GM23338 (cell line): Measurements from ENCODE around the gene CHMP4A. TPM values are rescaled to one million over a fixed set of nuclear protein-coding genes. Genes with fewer than 3 reads are reported as not detected.

Source experiments
- ATAC-seq: fragments of 200-7000 bp; cut with Tn5 transposase; 3 replicates; pipeline ENCODE4 v1.9.1; 2020
- DNase-seq: peaks from one replicate; pipeline ENCODE4 v3.0.0-alpha.2; 2015; ENCODE audit warnings: low spot score
- H2AFZ ChIP-seq: fragments of 200-600 bp; sonication (generic); 2 replicates; pipeline ENCODE4 v1.8.0; 2016; ENCODE audit warnings: antibody characterized with exemption, mild to moderate bottlenecking, moderate library complexity
- H3F3A ChIP-seq: fragments of 200-600 bp; sonication (generic); replicated peaks from 2 replicates; pipeline ENCODE4 v1.8.0; 2017; ENCODE audit warnings: antibody characterized with exemption, mixed run types, low read depth
- H3K27ac ChIP-seq: fragments of 200-600 bp; sonication (generic); 2 replicates; pipeline ENCODE4 v1.6.1; 2016; ENCODE audit warnings: low read depth
- H3K27me3 ChIP-seq: fragments of 200-600 bp; sonication (generic); 2 replicates; pipeline ENCODE4 v1.8.0; 2016; ENCODE audit warnings: mild to moderate bottlenecking, mixed run types, moderate library complexity; ENCODE audit not compliant: insufficient read depth
- H3K36me3 ChIP-seq: fragments of 200-600 bp; sonication (generic); 2 replicates; pipeline ENCODE4 v1.8.0; 2016; ENCODE audit warnings: mild to moderate bottlenecking; ENCODE audit not compliant: insufficient read depth
- H3K4me1 ChIP-seq: fragments of 200-600 bp; sonication (generic); 2 replicates; pipeline ENCODE4 v1.8.0; 2016; ENCODE audit warnings: mild to moderate bottlenecking, moderate library complexity; ENCODE audit not compliant: insufficient read depth
- H3K4me2 ChIP-seq: fragments of 200-600 bp; sonication (generic); 2 replicates; pipeline ENCODE4 v1.7.1; 2017; ENCODE audit warnings: mixed run types
- H3K4me3 ChIP-seq: fragments of 200-600 bp; sonication (generic); 2 replicates; pipeline ENCODE4 v1.6.1; 2016; ENCODE audit warnings: mixed run types
- H3K79me2 ChIP-seq: fragments of 200-600 bp; sonication (generic); replicated peaks from 2 replicates; pipeline ENCODE4 v1.8.0; 2017; ENCODE audit warnings: mild to moderate bottlenecking; ENCODE audit not compliant: insufficient read depth
- H3K9me2 ChIP-seq: fragments of 200-600 bp; sonication (generic); 2 replicates; pipeline ENCODE4 v1.8.0; 2017; ENCODE audit not compliant: insufficient read depth
- H4K20me1 ChIP-seq: fragments of 200-600 bp; sonication (generic); replicated peaks from 2 replicates; pipeline ENCODE4 v1.8.0; 2017; ENCODE audit warnings: mild to moderate bottlenecking; ENCODE audit not compliant: insufficient read depth
- H3K27ac Mint-ChIP-seq: 2 replicates; pipeline ENCODE4 v1.8.0; 2020; ENCODE audit warnings: inconsistent platforms, mild to moderate bottlenecking, moderate library complexity, mixed read lengths
- H3K27me3 Mint-ChIP-seq: 3 replicates; pipeline ENCODE4 v1.8.0; 2022; ENCODE audit warnings: low read depth, mild to moderate bottlenecking, moderate library complexity, mixed read lengths, inconsistent platforms; ENCODE audit not compliant: insufficient read depth, poor library complexity
- H3K36me3 Mint-ChIP-seq: 3 replicates; pipeline ENCODE4 v1.8.0; 2021; ENCODE audit warnings: low read depth, mild to moderate bottlenecking, inconsistent platforms, moderate library complexity, mixed read lengths
- H3K4me1 Mint-ChIP-seq: 3 replicates; pipeline ENCODE4 v1.8.0; 2020; ENCODE audit warnings: mild to moderate bottlenecking, inconsistent platforms, mixed read lengths
- H3K4me3 Mint-ChIP-seq: 3 replicates; pipeline ENCODE4 v1.8.0; 2021; ENCODE audit warnings: moderate library complexity, mild to moderate bottlenecking, inconsistent platforms, mixed read lengths
- H3K9me3 Mint-ChIP-seq: 3 replicates; pipeline ENCODE4 v1.8.0; 2020; ENCODE audit warnings: moderate library complexity, mild to moderate bottlenecking, inconsistent platforms, mixed read lengths
- EZH2 ChIP-seq: fragments of 200-600 bp; sonication (generic); IDR thresholded peaks from one replicate; pipeline ENCODE4 v1.8.0; 2017; ENCODE audit warnings: antibody characterized with exemption, mild to moderate bottlenecking, low read depth; ENCODE audit not compliant: unreplicated experiment
- EZH2phosphoT487 ChIP-seq: fragments of 200-600 bp; sonication (generic); IDR thresholded peaks from one replicate; pipeline ENCODE4 v1.8.1; 2018; ENCODE audit warnings: antibody characterized with exemption; ENCODE audit not compliant: unreplicated experiment
- JUNB ChIP-seq: IDR thresholded peaks from one replicate; pipeline ENCODE4 v1.6.1; 2016; ENCODE audit warnings: antibody characterized with exemption; ENCODE audit not compliant: unreplicated experiment
- STAT1 ChIP-seq: IDR thresholded peaks from one replicate; pipeline ENCODE4 v1.6.1; 2016; ENCODE audit warnings: antibody characterized with exemption; ENCODE audit not compliant: unreplicated experiment
- ZNF114 ChIP-seq: fragments of 250-450 bp; sonication (Bioruptor Pico); IDR thresholded peaks from 2 replicates; pipeline ENCODE4 v1.5.0; 2020; ENCODE audit warnings: mild to moderate bottlenecking, moderate library complexity
- ZNF331 ChIP-seq: fragments of 250-450 bp; sonication (Bioruptor Pico); IDR thresholded peaks from 2 replicates; pipeline ENCODE4 v1.5.0; 2020; ENCODE audit warnings: low read depth, mild to moderate bottlenecking, moderate library complexity
- polyA plus RNA-seq: library from polyadenylated mRNA; unstranded; fragments of >200 nt; fragmentation: Nextera tagmentation; extraction: Ambion mirVana; gene quantifications from 2 replicates; pipeline ENCODE4 v1.2.1, GENCODE V29; 2016
- total RNA-seq: library from RNA; depleted of rRNA; stranded (reverse); fragments of >200 nt; shearing (Covaris generic); gene quantifications from 2 replicates; pipeline ENCODE4 v1.2.3, GENCODE V29; 2014
- TF ChIP-seq, protein P1 (sequence below): IDR thresholded peaks from 2 replicates; pipeline ENCODE4 v1.6.1; 2016; ENCODE audit warnings: antibody characterized with exemption
- TF ChIP-seq, protein P2 (sequence below), 2 experiments: fragments of 200-600 bp in 1 of 2; sonication (generic) in 1 of 2; conservative IDR thresholded peaks; 2 replicates each; pipeline versions ENCODE4 v1.5.1 to v1.6.1; 2016 to 2017; ENCODE audit warnings: antibody characterized with exemption in 2 of 2, low read depth in 2 of 2, mild to moderate bottlenecking in 2 of 2, moderate library complexity in 1 of 2

The CHMP4A gene
- total and polyA plus RNA-seq, 2 experiments from 2014 or later, result 19.3 to 36.9 TPM

DNA sequence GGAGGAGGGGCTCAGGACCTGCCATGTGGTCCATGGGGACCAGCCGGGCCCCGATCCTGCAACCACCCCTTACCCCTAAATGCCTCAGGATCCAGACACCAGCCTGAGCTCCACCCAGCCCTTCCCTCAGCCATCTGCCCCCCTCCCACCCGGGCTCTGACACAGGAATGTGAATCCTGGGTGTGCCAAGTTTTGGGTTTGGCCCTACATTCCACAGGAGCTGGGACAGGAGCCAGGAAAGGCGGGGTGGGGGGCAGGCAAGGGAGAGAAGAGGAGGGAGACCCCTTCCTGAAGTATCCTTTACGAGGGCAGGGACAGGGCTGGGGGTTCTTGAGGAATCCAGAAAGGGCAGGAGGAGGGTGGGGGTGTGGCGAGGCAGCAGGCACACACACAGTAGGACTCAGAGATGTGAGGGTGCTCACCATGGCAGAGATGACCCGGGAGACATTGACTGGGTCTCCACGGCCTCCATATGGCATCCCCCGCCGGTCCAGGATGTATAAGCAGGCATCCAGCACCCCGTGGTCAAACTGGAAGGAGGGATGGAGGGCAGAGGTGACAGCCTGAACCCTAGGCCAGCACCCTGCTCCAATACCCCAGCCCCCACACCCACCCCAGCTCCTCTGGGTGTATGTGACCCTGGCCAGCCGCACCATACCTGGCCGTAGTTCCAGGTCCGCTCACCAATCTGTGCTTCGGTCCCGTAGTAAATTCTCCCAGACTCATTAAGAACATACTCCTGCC is 46.2 kb upstream of the CHMP4A start:
- no peaks in the 10 kb centered on the region for H3K36me3 ChIP-seq
- ATAC-seq (no peak), DNase-seq (no peak)
- no peaks in the 10 kb centered on the region for H3K27me3 ChIP-seq
- no peaks in the 10 kb centered on the region for H3K9me3 Mint-ChIP-seq
- no peak overlapping the region for H2AFZ ChIP-seq
- H3K4me1 ChIP-seq, result no peaks in the 10 kb centered on the region
- no peaks in the 10 kb centered on the region for H4K20me1 ChIP-seq
- no peak overlapping the region for H3K4me3 ChIP-seq
- H3K27ac Mint-ChIP-seq, result no peak overlapping the region
- H3K4me2 ChIP-seq, result no peak overlapping the region
- H3K4me1 Mint-ChIP-seq, result peaks cover 7% of the 10 kb centered on the region; the same call in 2 of the 3 replicates
- H3K27me3 Mint-ChIP-seq, result peaks cover 14% of the 10 kb centered on the region
- TF ChIP-seq ZNF331 (CRISPR knock-in tag), result no peak
- no peaks in the 10 kb centered on the region for H3K79me2 ChIP-seq
- H3F3A ChIP-seq, result no peaks in the 10 kb centered on the region
- H3K27ac ChIP-seq, result no peak overlapping the region
- H3K36me3 Mint-ChIP-seq, result no peaks in the 10 kb centered on the region
- no peaks in the 10 kb centered on the region for H3K9me2 ChIP-seq
- no peak overlapping the region; the same call in 2 of the 3 replicates for H3K4me3 Mint-ChIP-seq

DNA sequence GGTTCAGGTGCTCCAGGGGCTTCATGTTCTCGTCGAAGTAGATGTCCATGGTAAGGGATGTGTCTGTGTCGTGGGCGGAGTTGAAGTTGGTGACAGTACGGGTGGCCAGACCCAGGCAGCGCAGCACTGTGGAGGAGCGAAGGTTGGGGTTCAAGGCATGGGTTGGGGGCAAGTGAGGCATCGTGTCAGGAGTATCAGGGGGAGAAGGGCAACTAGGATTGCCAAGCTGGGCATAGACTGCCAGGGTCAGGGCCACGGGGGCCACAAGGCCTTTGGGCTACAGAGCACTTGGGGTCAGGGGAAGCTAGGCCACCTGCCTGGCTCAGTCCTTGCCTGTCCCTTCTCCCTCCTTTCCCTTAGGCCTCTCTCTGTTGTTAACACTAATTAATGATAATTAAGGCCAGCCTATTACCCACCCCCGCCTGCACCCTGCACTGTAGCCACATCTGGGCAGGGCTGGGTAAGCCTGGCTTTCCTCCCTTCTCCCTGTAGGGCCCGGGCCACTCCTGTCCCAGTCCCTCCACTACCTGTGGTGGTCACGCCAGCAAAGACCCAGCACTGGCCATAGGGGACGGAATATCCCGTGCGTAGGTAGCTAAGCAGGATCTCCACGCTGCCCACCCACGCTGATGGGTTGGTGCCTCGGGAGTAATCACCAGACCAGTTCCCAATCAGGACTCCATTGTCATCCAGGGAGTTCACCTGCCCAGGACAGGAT is 45.4 kb upstream of the CHMP4A start:
- no peaks in the 10 kb centered on the region for H4K20me1 ChIP-seq
- no peaks in the 10 kb centered on the region for H3K27me3 ChIP-seq
- no peak overlapping the region for H3K4me3 ChIP-seq
- Mint-ChIP-seq H3K9me3 (no peaks in the 10 kb centered on the region), H3K4me1 (peaks cover 4% of the 10 kb centered on the region; the same call in 2 of the 3 replicates), H3K27ac (no peak overlapping the region), H3K27me3 (peaks cover 16% of the 10 kb centered on the region), H3K4me3 (no peak overlapping the region), H3K36me3 (no peaks in the 10 kb centered on the region)
- H2AFZ ChIP-seq, result no peak overlapping the region
- no peak for DNase-seq
- ATAC-seq, result no peak
- TF ChIP-seq, protein P1, sequence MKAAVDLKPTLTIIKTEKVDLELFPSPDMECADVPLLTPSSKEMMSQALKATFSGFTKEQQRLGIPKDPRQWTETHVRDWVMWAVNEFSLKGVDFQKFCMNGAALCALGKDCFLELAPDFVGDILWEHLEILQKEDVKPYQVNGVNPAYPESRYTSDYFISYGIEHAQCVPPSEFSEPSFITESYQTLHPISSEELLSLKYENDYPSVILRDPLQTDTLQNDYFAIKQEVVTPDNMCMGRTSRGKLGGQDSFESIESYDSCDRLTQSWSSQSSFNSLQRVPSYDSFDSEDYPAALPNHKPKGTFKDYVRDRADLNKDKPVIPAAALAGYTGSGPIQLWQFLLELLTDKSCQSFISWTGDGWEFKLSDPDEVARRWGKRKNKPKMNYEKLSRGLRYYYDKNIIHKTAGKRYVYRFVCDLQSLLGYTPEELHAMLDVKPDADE, result no peak
- TF ChIP-seq JUNB, result no peak
- TF ChIP-seq, protein P2, sequence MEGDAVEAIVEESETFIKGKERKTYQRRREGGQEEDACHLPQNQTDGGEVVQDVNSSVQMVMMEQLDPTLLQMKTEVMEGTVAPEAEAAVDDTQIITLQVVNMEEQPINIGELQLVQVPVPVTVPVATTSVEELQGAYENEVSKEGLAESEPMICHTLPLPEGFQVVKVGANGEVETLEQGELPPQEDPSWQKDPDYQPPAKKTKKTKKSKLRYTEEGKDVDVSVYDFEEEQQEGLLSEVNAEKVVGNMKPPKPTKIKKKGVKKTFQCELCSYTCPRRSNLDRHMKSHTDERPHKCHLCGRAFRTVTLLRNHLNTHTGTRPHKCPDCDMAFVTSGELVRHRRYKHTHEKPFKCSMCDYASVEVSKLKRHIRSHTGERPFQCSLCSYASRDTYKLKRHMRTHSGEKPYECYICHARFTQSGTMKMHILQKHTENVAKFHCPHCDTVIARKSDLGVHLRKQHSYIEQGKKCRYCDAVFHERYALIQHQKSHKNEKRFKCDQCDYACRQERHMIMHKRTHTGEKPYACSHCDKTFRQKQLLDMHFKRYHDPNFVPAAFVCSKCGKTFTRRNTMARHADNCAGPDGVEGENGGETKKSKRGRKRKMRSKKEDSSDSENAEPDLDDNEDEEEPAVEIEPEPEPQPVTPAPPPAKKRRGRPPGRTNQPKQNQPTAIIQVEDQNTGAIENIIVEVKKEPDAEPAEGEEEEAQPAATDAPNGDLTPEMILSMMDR (conservative IDR thresholded peaks at IDR 0.05; ENCODE audit: low read depth in 2 of 2), result no peak
- no peak overlapping the region for H3K4me2 ChIP-seq
- no peaks in the 10 kb centered on the region for H3K79me2 ChIP-seq
- H3K36me3 ChIP-seq, result no peaks in the 10 kb centered on the region
- no peaks in the 10 kb centered on the region for H3K4me1 ChIP-seq
- H3K27ac ChIP-seq, result no peak overlapping the region
- no peaks in the 10 kb centered on the region for H3K9me2 ChIP-seq
- no peaks in the 10 kb centered on the region for H3F3A ChIP-seq

DNA sequence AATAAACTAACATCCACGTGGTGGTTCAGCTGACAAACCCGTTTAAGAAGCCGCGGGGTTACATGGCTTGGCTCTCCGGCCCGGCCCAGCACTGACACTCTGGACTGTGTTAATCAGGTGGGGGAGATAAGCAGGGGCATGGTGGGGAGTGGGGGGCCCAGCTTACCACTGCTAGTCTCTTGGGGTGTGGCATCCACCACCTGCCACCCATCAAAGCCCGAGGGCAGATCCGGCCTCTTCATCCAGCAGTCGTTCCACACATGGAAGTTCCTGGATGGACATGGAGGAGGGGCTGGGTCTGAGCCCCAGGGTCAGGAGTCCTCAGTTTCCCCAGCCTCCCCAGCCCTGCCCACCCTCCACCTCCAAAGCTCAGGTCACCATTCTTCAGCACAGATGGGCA is 44.8 kb upstream of the CHMP4A start:
- H3K4me3 Mint-ChIP-seq, result no peak overlapping the region
- TF ChIP-seq EZH2phosphoT487, result no peak
- no peak for TF ChIP-seq ZNF114 (CRISPR knock-in tag)
- no peak for TF ChIP-seq STAT1
- TF ChIP-seq EZH2, result no peak
- TF ChIP-seq JUNB, result no peak

More for the DNA sequence above, 44.8 kb upstream of the CHMP4A start:
- no peak overlapping the region for H3K27ac ChIP-seq
- H3K4me2 ChIP-seq, result no peak overlapping the region
- H3F3A ChIP-seq, result no peaks in the 10 kb centered on the region
- no peaks in the 10 kb centered on the region for H3K36me3 ChIP-seq
- no peaks in the 10 kb centered on the region for H3K4me1 ChIP-seq
- peaks cover 4% of the 10 kb centered on the region; the same call in 2 of the 3 replicates for H3K4me1 Mint-ChIP-seq
- DNase-seq (no peak), ATAC-seq (no peak)
- no peaks in the 10 kb centered on the region for H3K27me3 ChIP-seq
- no peaks in the 10 kb centered on the region for H3K36me3 Mint-ChIP-seq
- no peak overlapping the region for H2AFZ ChIP-seq
- H3K9me2 ChIP-seq, result no peaks in the 10 kb centered on the region
- H3K27ac Mint-ChIP-seq, result no peak overlapping the region
- no peaks in the 10 kb centered on the region for H3K9me3 Mint-ChIP-seq
- no peaks in the 10 kb centered on the region for H4K20me1 ChIP-seq
- peaks cover 16% of the 10 kb centered on the region for H3K27me3 Mint-ChIP-seq
- H3K4me3 ChIP-seq, result no peak overlapping the region
- no peaks in the 10 kb centered on the region for H3K79me2 ChIP-seq
